GM12865 (cell line): ENCODE results near the gene WDR86.
A peak's percentile ranks its signal among the peaks of the same experiment; 100 is the strongest.

Source experiments
- DNase-seq: peaks from one replicate; pipeline ENCODE4 v3.0.0; 2010; ENCODE audit warnings: low read depth
- H3K4me3 ChIP-seq: 2 replicates; pipeline ENCODE4 v1.5.1; 2011; ENCODE audit warnings: mild to moderate bottlenecking, low read depth, low read length, control low read depth
- TF ChIP-seq, protein P1 (sequence below): IDR thresholded peaks from 2 replicates; pipeline ENCODE4 v1.5.1; 2011; ENCODE audit warnings: low read length, control low read depth, low read depth, inconsistent platforms; ENCODE audit not compliant: insufficient read depth; ENCODE audit errors: missing control alignments

Gene WDR86

DNA sequence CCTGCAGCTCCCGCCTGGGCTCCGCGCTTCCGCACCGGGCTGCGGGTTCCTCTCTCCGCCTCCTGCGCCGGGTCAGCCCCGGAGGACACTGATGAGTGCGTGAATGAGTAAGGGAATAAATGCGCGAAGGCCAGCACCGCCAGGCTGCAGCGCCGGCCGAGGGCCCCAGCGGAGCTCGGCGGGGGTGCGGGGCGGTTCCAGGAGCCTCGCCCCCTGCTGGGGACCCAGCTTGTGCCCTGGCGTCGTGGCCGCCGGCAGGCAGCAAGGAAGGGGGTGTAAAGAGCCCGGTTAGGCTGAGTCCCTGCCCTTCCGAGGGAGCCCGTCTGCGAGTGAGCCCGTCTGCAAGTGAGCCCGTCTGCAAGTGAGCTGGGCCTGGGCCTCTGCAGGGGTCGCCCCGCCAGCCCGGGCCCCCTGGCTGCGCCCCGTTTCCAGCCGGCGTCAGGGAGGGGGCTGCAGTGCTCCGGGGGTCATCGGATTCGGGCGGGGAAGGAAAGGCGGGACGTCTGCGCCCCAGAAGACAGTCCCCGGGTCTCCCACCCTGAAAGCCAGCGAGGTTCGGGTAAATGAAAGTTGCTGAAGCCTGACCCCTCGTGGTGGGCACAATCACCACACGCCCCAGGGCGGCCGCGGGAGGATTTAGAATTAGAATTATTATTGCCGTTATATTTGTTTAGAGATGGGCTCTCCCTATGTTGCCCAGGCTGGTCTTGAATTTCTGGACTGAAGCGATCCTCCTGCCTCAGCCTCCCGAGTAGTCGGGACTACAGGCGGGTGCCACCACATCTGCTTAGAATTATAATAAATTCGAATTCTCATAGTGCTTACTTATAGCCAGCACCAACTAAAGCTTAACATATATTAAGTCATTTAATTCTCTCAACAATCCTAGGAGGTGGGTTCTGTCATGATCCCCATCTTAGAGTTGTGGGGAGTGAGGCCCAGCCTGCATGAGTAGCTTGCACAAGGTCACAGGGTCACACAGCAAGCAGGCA, 38.7 kb upstream of the WDR86 start:
- TF ChIP-seq, protein P1, sequence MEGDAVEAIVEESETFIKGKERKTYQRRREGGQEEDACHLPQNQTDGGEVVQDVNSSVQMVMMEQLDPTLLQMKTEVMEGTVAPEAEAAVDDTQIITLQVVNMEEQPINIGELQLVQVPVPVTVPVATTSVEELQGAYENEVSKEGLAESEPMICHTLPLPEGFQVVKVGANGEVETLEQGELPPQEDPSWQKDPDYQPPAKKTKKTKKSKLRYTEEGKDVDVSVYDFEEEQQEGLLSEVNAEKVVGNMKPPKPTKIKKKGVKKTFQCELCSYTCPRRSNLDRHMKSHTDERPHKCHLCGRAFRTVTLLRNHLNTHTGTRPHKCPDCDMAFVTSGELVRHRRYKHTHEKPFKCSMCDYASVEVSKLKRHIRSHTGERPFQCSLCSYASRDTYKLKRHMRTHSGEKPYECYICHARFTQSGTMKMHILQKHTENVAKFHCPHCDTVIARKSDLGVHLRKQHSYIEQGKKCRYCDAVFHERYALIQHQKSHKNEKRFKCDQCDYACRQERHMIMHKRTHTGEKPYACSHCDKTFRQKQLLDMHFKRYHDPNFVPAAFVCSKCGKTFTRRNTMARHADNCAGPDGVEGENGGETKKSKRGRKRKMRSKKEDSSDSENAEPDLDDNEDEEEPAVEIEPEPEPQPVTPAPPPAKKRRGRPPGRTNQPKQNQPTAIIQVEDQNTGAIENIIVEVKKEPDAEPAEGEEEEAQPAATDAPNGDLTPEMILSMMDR = peak; percentile 70
- DNase-seq = peak; percentile 66
- H3K4me3 ChIP-seq = peak overlapping the region; percentile 56

DNA sequence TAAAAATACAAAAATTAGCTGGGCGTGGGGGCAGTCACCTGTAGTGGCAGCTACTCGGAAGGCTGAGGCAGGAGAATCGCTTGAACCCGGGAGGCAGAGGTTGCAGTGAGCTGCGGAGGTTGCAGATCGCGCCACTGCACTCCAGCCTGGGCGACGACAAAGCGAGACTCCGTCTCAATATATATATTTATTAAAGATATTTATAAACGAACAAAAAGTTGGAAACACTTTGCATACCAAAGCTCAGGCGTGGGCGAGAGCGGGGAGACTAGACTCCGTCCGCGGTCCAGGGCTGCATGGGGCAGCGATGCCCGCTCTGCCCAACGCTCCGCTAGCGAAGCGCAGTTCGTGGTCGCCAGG, 38.0 kb upstream of the WDR86 start:
- no peak overlapping the region; the same call in none of the 2 replicates for H3K4me3 ChIP-seq
- TF ChIP-seq, protein P1 = no peak
- no peak for DNase-seq

DNA sequence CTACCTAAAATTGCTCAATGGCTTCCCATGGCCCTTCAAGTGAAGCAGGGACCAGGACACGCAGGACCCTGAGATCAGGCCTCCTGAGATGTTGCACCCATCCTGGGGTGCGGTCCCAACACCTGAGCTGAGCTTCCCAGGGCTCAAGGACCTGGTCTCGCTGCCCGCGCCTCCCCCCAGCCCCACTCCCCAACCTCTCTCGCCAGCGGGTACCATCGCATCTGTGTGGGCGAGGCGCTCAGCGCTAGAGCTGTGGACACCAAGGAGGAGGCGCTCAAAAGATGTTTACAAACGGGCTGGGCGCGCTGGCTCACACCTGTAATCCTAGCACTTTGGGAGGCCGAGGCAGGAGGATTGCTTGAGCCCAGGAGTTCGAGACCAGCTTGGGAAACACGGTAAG, 37.5 kb upstream of the WDR86 start:
- TF ChIP-seq, protein P1 = no peak
- no peak for DNase-seq

DNA sequence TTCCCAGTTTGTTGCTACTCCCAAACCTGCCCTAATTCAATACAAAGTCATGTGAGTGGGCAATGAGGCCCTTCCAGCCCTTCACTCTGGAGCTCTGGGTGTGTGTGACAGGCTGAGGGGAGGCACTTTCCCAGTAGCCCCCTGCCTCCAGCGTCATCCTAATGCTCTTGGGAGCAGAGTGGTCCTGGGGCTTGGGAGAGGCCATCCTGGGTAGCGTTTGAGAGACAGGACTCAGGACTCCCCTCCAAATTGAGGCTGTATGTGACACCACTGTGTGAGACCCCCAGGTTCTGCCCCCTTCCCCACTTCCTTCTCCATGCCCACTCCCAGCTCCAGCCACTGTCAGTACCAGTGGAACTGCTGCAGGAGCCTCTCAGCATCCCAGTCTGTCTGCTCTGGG, 36.6 kb upstream of the WDR86 start:
- no peak for DNase-seq
- TF ChIP-seq, protein P1 = no peak
- no peak overlapping the region for H3K4me3 ChIP-seq

More for the DNA sequence above, 37.5 kb upstream of the WDR86 start:
- H3K4me3 ChIP-seq = no peak overlapping the region

DNA sequence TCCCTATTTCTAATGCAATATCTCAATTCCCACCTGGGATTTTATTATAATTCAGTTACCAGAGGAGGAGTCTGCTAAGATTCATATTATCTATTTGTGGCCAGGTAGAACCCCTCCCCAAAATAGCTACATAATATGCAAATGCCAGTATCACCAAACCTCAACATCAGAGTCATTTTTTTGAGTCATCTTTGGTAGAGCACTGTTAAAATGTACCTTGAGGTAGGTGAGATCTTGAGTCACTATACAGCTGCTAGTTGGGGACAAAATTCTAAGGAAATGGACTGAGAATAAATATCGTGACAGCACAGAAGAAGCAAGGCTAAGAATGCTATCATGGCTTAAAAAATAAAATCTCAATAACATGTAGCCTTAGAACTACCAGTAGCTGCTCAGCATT, 34.8 kb upstream of the WDR86 start:
- DNase-seq = no peak
- H3K4me3 ChIP-seq = no peak overlapping the region
- TF ChIP-seq, protein P1 = no peak

DNA sequence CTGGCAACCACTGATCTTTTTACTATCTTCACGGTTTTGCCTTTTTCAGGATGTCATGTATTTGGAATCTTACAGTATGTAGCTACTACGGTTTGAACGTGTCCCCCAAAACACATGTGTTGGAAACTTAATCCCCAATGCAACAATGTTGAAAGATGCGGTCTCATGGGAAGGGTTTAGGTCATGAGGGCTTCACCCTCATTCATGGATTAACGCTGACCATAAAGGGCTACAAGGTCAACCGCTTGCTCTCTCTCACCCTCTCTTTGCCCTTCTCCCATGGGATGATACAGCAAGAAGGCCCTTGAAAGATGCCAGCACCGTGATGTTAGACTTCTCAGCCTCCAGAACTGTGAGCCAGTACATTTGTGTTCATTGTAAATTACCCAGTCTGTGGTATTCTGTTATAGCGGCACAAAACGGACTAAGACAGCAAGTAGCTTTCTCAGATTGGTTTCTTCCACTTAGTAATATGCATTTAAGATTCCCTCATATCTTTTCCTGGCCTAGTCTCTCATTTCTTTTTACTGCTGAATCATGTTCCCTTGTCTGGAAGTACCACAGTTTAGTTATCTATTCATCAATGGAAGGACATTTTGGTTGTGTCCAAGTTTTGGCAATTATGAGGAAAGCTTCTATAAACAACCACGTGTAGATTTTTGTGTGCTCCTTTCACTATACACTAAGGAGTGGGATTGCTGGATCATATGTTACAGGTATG, 33.1 kb upstream of the WDR86 start:
- TF ChIP-seq, protein P1 = no peak
- no peak overlapping the region for H3K4me3 ChIP-seq
- no peak for DNase-seq
